CD8-positive, alpha-beta memory T cell (primary cell): Measurements from ENCODE around the gene PIK3C2B. TPM values are rescaled to one million over a fixed set of nuclear protein-coding genes. Genes with fewer than 3 reads are reported as not detected.

ENCODE experiments used
- CTCF ChIA-PET: fragments of 350-600 bp; sonication (Branson Sonifier 250); formaldehyde crosslinking; loops from one replicate; lab custom pipeline; 2021; ENCODE audit warnings: antibody characterized with exemption; lab: Charles Lee
- POLR2A ChIA-PET: fragments of 350-600 bp; sonication (Branson Sonifier 250); formaldehyde crosslinking; loops from one replicate; lab custom pipeline; 2021; ENCODE audit warnings: antibody characterized with exemption; lab: Charles Lee
- DNase-seq, 5 donors: peaks; one replicate each; pipeline versions ENCODE4 v3.0.0 to v3.0.0-alpha.2; 2020 to 2022; ENCODE audit warnings: mixed read lengths in 1 of 5
- H3K27ac ChIP-seq: one replicate; pipeline ENCODE4 v1.7.0; 2013; ENCODE audit warnings: low read depth, mild to moderate bottlenecking, low read length, moderate library complexity
- H3K27me3 ChIP-seq: 2 replicates; pipeline ENCODE4 v1.7.0; 2013; ENCODE audit warnings: low read length, mild to moderate bottlenecking; ENCODE audit not compliant: insufficient read depth, poor library complexity, severe bottlenecking
- H3K36me3 ChIP-seq: 2 replicates; pipeline ENCODE4 v1.7.0; 2013; ENCODE audit warnings: mild to moderate bottlenecking, low read length, moderate library complexity; ENCODE audit not compliant: insufficient read depth
- H3K4me1 ChIP-seq: 2 replicates; pipeline ENCODE4 v1.7.0; 2013; ENCODE audit warnings: mild to moderate bottlenecking, low read length, moderate library complexity; ENCODE audit not compliant: insufficient read depth
- H3K4me3 ChIP-seq: 2 replicates; pipeline ENCODE4 v1.7.0; 2013; ENCODE audit warnings: mild to moderate bottlenecking, low read length
- H3K9me3 ChIP-seq: 2 replicates; pipeline ENCODE4 v1.7.0; 2013; ENCODE audit warnings: mild to moderate bottlenecking, low read length
- H3K27ac Mint-ChIP-seq, 8 donors: one replicate each; pipeline ENCODE4 v1.8.0; 2020 to 2021; ENCODE audit warnings: mixed read lengths in 8 of 8, mild to moderate bottlenecking in 6 of 8, inconsistent platforms in 3 of 8, moderate library complexity in 3 of 8
- H3K27me3 Mint-ChIP-seq, 2 donors: one replicate each; pipeline ENCODE4 v1.8.0; 2020 to 2021; ENCODE audit warnings: mixed read lengths in 2 of 2, mild to moderate bottlenecking in 1 of 2, moderate library complexity in 1 of 2
- H3K36me3 Mint-ChIP-seq, 3 donors: one replicate each; pipeline ENCODE4 v1.8.0; 2020 to 2021; ENCODE audit warnings: mixed read lengths in 3 of 3, inconsistent platforms in 1 of 3, mild to moderate bottlenecking in 1 of 3
- H3K4me1 Mint-ChIP-seq, 3 donors: one replicate each; pipeline ENCODE4 v1.8.0; 2020 to 2021; ENCODE audit warnings: mixed read lengths in 3 of 3, inconsistent platforms in 1 of 3, mild to moderate bottlenecking in 1 of 3
- H3K4me3 Mint-ChIP-seq, 7 donors: one replicate each; pipeline ENCODE4 v1.8.0; 2020 to 2021; ENCODE audit warnings: mixed read lengths in 7 of 7, mild to moderate bottlenecking in 6 of 7, moderate library complexity in 4 of 7, inconsistent platforms in 2 of 7
- H3K9me3 Mint-ChIP-seq, 5 donors: one replicate each; pipeline ENCODE4 v1.8.0; 2020 to 2022; ENCODE audit warnings: mixed read lengths in 5 of 5, mild to moderate bottlenecking in 3 of 5, moderate library complexity in 2 of 5, inconsistent platforms in 1 of 5
- polyA plus RNA-seq: library from polyadenylated mRNA; unstranded; fragments of 300-500 nt; fragmentation: Illumina TruSeq; gene quantifications from one replicate; pipeline ENCODE4 v1.2.3, GENCODE V29; 2021
- total RNA-seq, 2 experiments: library from RNA; stranded (reverse); gene quantifications; one replicate each; pipeline ENCODE4 v1.2.3, GENCODE V29; 2021

Gene PIK3C2B
- total and polyA plus RNA-seq, 3 experiments from 2014 or later, result 2.9 to 19.6 (median 19.4) TPM

GRCh38 chr1:204506969-204507316, 12.3 kb upstream of the PIK3C2B start:
- ChIA-PET POLR2A (interaction anchor here (0.7 to 5.0 kb wide), 13 partner anchors 9 to 1240 kb away, joined by 3 to 62 read pairs (median 4); partner anchors contain the start of genes MDM4 and PIK3C2B), CTCF (interaction anchor here (1.1 to 18.2 kb wide), 18 partner anchors 10 to 302 kb away, joined by 3 to 496 read pairs (median 4); partner anchors contain the start of genes MDM4 and PIK3C2B)
- Mint-ChIP-seq H3K4me3 (peak overlapping the region; percentile 89 to 95 (median 93)), H3K4me1 (peaks cover 30 to 46% (median 42%) of the 10 kb centered on the region in 3 donors), H3K27ac (peak overlapping the region; percentile 94 to 100 (median 98)), H3K9me3 (peaks cover 0 to 7% (median 2%) of the 10 kb centered on the region in 5 donors), H3K36me3 (peaks cover 0 to 12% (median 0%) of the 10 kb centered on the region in 3 donors), H3K27me3 (peaks cover 0 to 13% of the 10 kb centered on the region in 2 donors)
- DNase-seq, result peak; percentile 67 to 93 (median 91)
- Histone ChIP-seq H3K4me3 (peak overlapping the region; percentile 67), H3K9me3 (no peaks in the 10 kb centered on the region), H3K4me1 (peaks cover 22% of the 10 kb centered on the region), H3K36me3 (no peaks in the 10 kb centered on the region), H3K27ac (peak overlapping the region; percentile 93), H3K27me3 (no peaks in the 10 kb centered on the region)

- Mint-ChIP-seq H3K27ac (peak overlapping the region; percentile 94 to 100 (median 98)), H3K4me3 (peak overlapping the region; percentile 89 to 95 (median 93)), H3K27me3 (peaks cover 0 to 13% of the 10 kb centered on the region in 2 donors), H3K36me3 (peaks cover 0 to 12% (median 0%) of the 10 kb centered on the region in 3 donors), H3K9me3 (peaks cover 0 to 7% (median 2%) of the 10 kb centered on the region in 5 donors), H3K4me1 (peaks cover 29 to 40% (median 37%) of the 10 kb centered on the region in 3 donors)
- peak; percentile 42 to 82 (median 81) for DNase-seq
- Histone ChIP-seq H3K27me3 (no peaks in the 10 kb centered on the region), H3K4me1 (peaks cover 16% of the 10 kb centered on the region), H3K9me3 (no peaks in the 10 kb centered on the region), H3K27ac (peak overlapping the region; percentile 93), H3K4me3 (peak overlapping the region; percentile 67), H3K36me3 (no peaks in the 10 kb centered on the region)
- ChIA-PET CTCF (interaction anchor here (0.8 to 18.2 kb wide), 19 partner anchors 9 to 302 kb away, joined by 3 to 496 read pairs (median 4); partner anchors contain the start of genes MDM4 and PIK3C2B), POLR2A (interaction anchor here (0.7 to 5.0 kb wide), 13 partner anchors 10 to 1239 kb away, joined by 3 to 62 read pairs (median 4); partner anchors contain the start of genes MDM4 and PIK3C2B)
Observed at GRCh38 chr1:204506201-204506968, 11.8 kb upstream of the PIK3C2B start.

GRCh38 chr1:204505674-204506200, 11.1 kb upstream of the PIK3C2B start:
- H3K4me1 ChIP-seq, result peaks cover 16% of the 10 kb centered on the region
- no peaks in the 10 kb centered on the region for H3K36me3 ChIP-seq
- peak overlapping the region; percentile 93 for H3K27ac ChIP-seq
- ChIA-PET CTCF (interaction anchor here (0.8 to 18.2 kb wide), 20 partner anchors 9 to 389 kb away, joined by 3 to 496 read pairs (median 4); partner anchors contain the start of genes MDM4 and PIK3C2B), POLR2A (interaction anchor here (0.7 to 5.0 kb wide), 8 partner anchors 9 to 1125 kb away, joined by 3 to 62 read pairs (median 4); partner anchors contain the start of genes MDM4 and PIK3C2B)
- H3K27ac Mint-ChIP-seq, result peak overlapping the region; percentile 94 to 100 (median 98)
- H3K27me3 Mint-ChIP-seq, result peaks cover 0 to 13% of the 10 kb centered on the region in 2 donors
- no peak for DNase-seq
- H3K9me3 ChIP-seq, result no peaks in the 10 kb centered on the region
- no peaks in the 10 kb centered on the region for H3K27me3 ChIP-seq
- peak overlapping the region; percentile 89 to 95 (median 93) for H3K4me3 Mint-ChIP-seq
- peaks cover 0 to 7% (median 2%) of the 10 kb centered on the region in 5 donors for H3K9me3 Mint-ChIP-seq
- H3K4me1 Mint-ChIP-seq, result peaks cover 26 to 34% (median 32%) of the 10 kb centered on the region in 3 donors
- H3K4me3 ChIP-seq, result peak overlapping the region; percentile 67
- peaks cover 0 to 12% (median 0%) of the 10 kb centered on the region in 3 donors for H3K36me3 Mint-ChIP-seq

- peak overlapping the region in 3 of 8 donors; percentile 1 to 100 (median 9) for H3K27ac Mint-ChIP-seq
- Histone ChIP-seq H3K36me3 (no peaks in the 10 kb centered on the region), H3K9me3 (no peaks in the 10 kb centered on the region), H3K27me3 (no peaks in the 10 kb centered on the region), H3K4me3 (no peak overlapping the region), H3K4me1 (peaks cover 16% of the 10 kb centered on the region), H3K27ac (no peak overlapping the region)
- ChIA-PET POLR2A (interaction anchor here (1.5 to 5.0 kb wide), 4 partner anchors 9 to 58 kb away, joined by 5 to 39 read pairs (median 8); partner anchors contain the start of genes MDM4 and PIK3C2B), CTCF (interaction anchor here (0.7 to 18.2 kb wide), 19 partner anchors 10 to 91 kb away, joined by 3 to 496 read pairs (median 4); partner anchors contain the start of genes MDM4 and PIK3C2B)
- H3K4me1 Mint-ChIP-seq, result peaks cover 26 to 34% (median 32%) of the 10 kb centered on the region in 3 donors
- peaks cover 0 to 7% (median 2%) of the 10 kb centered on the region in 5 donors for H3K9me3 Mint-ChIP-seq
- H3K4me3 Mint-ChIP-seq, result peak overlapping the region in 1 of 7 donors; percentile 7
- no peak for DNase-seq
- peaks cover 0 to 12% (median 0%) of the 10 kb centered on the region in 3 donors for H3K36me3 Mint-ChIP-seq
- H3K27me3 Mint-ChIP-seq, result peaks cover 0 to 13% of the 10 kb centered on the region in 2 donors
Observed at GRCh38 chr1:204503913-204504519, 9.4 kb upstream of the PIK3C2B start.

- Mint-ChIP-seq H3K9me3 (peaks cover 0 to 7% (median 2%) of the 10 kb centered on the region in 5 donors), H3K36me3 (peaks cover 0 to 12% (median 0%) of the 10 kb centered on the region in 3 donors), H3K4me3 (peak overlapping the region in 4 of 7 donors; percentile 3 to 87 (median 38)), H3K4me1 (peaks cover 26 to 34% (median 32%) of the 10 kb centered on the region in 3 donors), H3K27me3 (peaks cover 0 to 13% of the 10 kb centered on the region in 2 donors), H3K27ac (peak overlapping the region in 6 of 8 donors; percentile 18 to 90 (median 80))
- H3K27me3 ChIP-seq, result no peaks in the 10 kb centered on the region
- CTCF ChIA-PET, result interaction anchor here (0.7 to 18.2 kb wide), 26 partner anchors 9 to 245 kb away, joined by 3 to 496 read pairs (median 4); partner anchors contain the start of genes MDM4 and PIK3C2B
- H3K36me3 ChIP-seq, result no peaks in the 10 kb centered on the region
- peaks cover 16% of the 10 kb centered on the region for H3K4me1 ChIP-seq
- peak in 2 of 5 donors; percentile 65 to 72 for DNase-seq
- H3K27ac ChIP-seq, result no peak overlapping the region
- POLR2A ChIA-PET, result interaction anchor here (0.7 to 2.2 kb wide), 7 partner anchors 9 to 72 kb away, joined by 3 to 11 read pairs (median 6); partner anchors contain the start of genes MDM4 and PIK3C2B
- no peaks in the 10 kb centered on the region for H3K9me3 ChIP-seq
- H3K4me3 ChIP-seq, result no peak overlapping the region
Observed at GRCh38 chr1:204503122-204503912, 8.7 kb upstream of the PIK3C2B start.

GRCh38 chr1:204502241-204502640, 7.6 kb upstream of the PIK3C2B start:
- H3K4me1 Mint-ChIP-seq, result peaks cover 18 to 26% (median 24%) of the 10 kb centered on the region in 3 donors
- DNase-seq, result no peak
- Histone ChIP-seq H3K36me3 (no peaks in the 10 kb centered on the region), H3K27me3 (no peaks in the 10 kb centered on the region), H3K27ac (no peak overlapping the region), H3K9me3 (no peaks in the 10 kb centered on the region), H3K4me3 (no peak overlapping the region), H3K4me1 (peaks cover 6% of the 10 kb centered on the region)
- CTCF ChIA-PET, result interaction anchor here (0.9 to 18.2 kb wide), 13 partner anchors 8 to 103 kb away, joined by 3 to 496 read pairs (median 5); partner anchors contain the start of genes MDM4 and PIK3C2B
- POLR2A ChIA-PET, result interaction anchor here (1.3 to 2.2 kb wide), 5 partner anchors 8 to 71 kb away, joined by 4 to 11 read pairs (median 6); partner anchors contain the start of genes MDM4 and PIK3C2B
- peaks cover 0 to 15% of the 10 kb centered on the region in 2 donors for H3K27me3 Mint-ChIP-seq
- peaks cover 0 to 11% (median 0%) of the 10 kb centered on the region in 3 donors for H3K36me3 Mint-ChIP-seq
- peaks cover 0 to 7% (median 2%) of the 10 kb centered on the region in 5 donors for H3K9me3 Mint-ChIP-seq
- no peak overlapping the region for H3K4me3 Mint-ChIP-seq
- H3K27ac Mint-ChIP-seq, result no peak overlapping the region
